Lower leg skin (tissue), 4 donors: ENCODE results near the gene JAKMIP2. TPM values are rescaled to one million over a fixed set of nuclear protein-coding genes. Genes with fewer than 3 reads are reported as not detected.

Experiments
- DNase-seq, 2 donors: peaks; one replicate each; pipeline ENCODE4 v3.0.0-alpha.2; 2019; ENCODE audit warnings: low spot score in 2 of 2
- H3K4me3 ChIP-seq: fragments of 200-600 bp; sonication (generic); 2 replicates; pipeline ENCODE4 v1.5.1; 2017; ENCODE audit warnings: mild to moderate bottlenecking, low read depth; ENCODE audit not compliant: poor library complexity, severe bottlenecking
- POLR2A ChIP-seq, 2 donors: fragments of 450-650 bp; IDR thresholded peaks; one replicate each; pipeline ENCODE4 v1.6.1; 2016 to 2017; ENCODE audit warnings: antibody characterized with exemption in 2 of 2, mild to moderate bottlenecking in 1 of 2, moderate library complexity in 1 of 2
- WGBS, 2 donors: methylation state at CpG; one replicate each; pipeline ENCODE4 v1.1.5; 2018; 5-methylcytosine and 5-hydroxymethylcytosine counted together
- intact Hi-C: fragments of 100-400 bp; cut with DNase I; formaldehyde crosslinking; loops from one replicate; pipeline ENCODE4 v1.15.0; 2023; ENCODE audit warnings: low total_unique reads
- total RNA-seq, 4 donors: library from RNA; depleted of rRNA; stranded (reverse); fragments of >200 nt; gene quantifications; one replicate each; pipeline ENCODE4 v1.1.0, GENCODE V29; 2016
- TF ChIP-seq, protein P1 (sequence below), 3 donors: fragments of 450-650 bp; IDR thresholded peaks; one replicate each; pipeline ENCODE4 v1.5.1; 2016; ENCODE audit warnings: antibody characterized with exemption in 3 of 3, mild to moderate bottlenecking in 3 of 3, moderate library complexity in 2 of 3

JAKMIP2 gene
- total RNA-seq, 4 donors from 2014 or later: 0.23 to 0.34 (median 0.23) TPM; not detected in 1

DNA sequence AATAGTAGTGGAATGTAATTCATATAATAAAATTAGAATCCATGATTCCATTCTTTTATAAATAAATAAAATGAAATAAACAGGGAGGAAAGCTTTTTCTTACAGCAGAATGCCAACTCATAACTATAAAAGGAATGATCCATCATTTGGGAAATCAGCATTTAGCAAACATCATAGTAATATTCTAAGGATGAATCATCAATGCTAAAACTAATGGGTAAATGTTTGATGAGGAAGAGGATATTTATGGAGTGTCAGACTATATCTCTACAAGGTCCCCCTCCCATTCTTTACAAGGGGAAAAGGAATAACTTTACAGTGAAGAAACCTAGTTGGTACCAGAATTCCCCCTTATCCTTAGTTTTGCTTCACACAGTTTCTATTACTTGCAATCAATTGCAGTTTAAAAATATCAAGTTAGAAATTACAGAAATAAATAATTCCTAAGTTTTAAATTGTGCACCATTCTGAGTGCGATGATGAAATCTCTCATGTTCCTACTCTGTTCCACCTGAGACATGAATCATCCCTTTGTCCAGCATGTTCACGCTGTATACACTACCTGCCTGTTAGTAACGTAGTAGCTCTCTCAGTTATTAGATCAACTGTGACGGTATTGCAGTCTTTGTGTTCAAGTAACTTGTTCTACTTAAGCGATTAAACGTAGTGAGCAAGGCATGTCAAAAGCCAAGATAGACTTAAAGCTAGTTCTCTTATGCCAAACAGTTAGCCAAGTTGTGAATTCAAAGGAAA, 14.2 kb upstream of the JAKMIP2 start:
- no peak for DNase-seq
- TF ChIP-seq, protein P1, sequence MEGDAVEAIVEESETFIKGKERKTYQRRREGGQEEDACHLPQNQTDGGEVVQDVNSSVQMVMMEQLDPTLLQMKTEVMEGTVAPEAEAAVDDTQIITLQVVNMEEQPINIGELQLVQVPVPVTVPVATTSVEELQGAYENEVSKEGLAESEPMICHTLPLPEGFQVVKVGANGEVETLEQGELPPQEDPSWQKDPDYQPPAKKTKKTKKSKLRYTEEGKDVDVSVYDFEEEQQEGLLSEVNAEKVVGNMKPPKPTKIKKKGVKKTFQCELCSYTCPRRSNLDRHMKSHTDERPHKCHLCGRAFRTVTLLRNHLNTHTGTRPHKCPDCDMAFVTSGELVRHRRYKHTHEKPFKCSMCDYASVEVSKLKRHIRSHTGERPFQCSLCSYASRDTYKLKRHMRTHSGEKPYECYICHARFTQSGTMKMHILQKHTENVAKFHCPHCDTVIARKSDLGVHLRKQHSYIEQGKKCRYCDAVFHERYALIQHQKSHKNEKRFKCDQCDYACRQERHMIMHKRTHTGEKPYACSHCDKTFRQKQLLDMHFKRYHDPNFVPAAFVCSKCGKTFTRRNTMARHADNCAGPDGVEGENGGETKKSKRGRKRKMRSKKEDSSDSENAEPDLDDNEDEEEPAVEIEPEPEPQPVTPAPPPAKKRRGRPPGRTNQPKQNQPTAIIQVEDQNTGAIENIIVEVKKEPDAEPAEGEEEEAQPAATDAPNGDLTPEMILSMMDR (IDR thresholded peaks at IDR 0.05): no peak
- no peak for TF ChIP-seq POLR2A (IDR thresholded peaks at IDR 0.05)
- 83% methylated on average over 6 of the region's 6 CpGs for WGBS, 2 donors
- no peak overlapping the region for H3K4me3 ChIP-seq
- intact Hi-C loops: no loop called here

- 75% methylated on average over 6 of the region's 6 CpGs for WGBS, 2 donors
- TF ChIP-seq POLR2A (IDR thresholded peaks at IDR 0.05): no peak
- TF ChIP-seq, protein P1 (IDR thresholded peaks at IDR 0.05): no peak
These were observed 8.7 kb upstream of the JAKMIP2 start for GRCh38 chr5:147791181-147791580.

DNA sequence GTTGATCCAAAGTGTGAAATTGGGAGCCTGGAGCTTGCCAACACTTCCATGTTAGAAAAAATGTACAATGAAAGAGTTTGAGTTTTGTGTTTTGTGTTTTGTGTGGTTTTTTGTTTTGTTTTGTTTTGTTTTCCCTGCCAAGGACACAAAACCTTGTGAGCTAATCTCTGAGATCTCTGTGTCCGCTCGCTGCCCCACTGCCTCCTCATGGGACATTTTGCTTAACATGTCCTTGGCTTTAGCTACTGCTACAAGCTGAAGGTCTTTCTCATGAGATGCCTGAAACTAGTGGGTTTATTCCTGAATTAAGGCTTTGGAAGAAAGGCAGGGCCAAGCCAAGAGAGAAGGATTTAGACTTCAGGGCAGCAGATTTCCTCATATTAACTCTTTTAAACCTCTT, 7.3 kb upstream of the JAKMIP2 start:
- no peak for DNase-seq
- TF ChIP-seq, protein P1 (IDR thresholded peaks at IDR 0.05): no peak
- TF ChIP-seq POLR2A (IDR thresholded peaks at IDR 0.05): no peak
- no peak overlapping the region for H3K4me3 ChIP-seq
- intact Hi-C loops: no loop called here
- 82 to 90% methylated on average over 2 of the region's 2 CpGs for WGBS, 2 donors

More at GRCh38 chr5:147791181-147791580, 8.7 kb upstream of the JAKMIP2 start:
- no peak for DNase-seq
- H3K4me3 ChIP-seq: no peak overlapping the region
- intact Hi-C loops: no loop called here

GRCh38 chr5:147788023-147788422, 5.5 kb upstream of the JAKMIP2 start:
- no peak overlapping the region for H3K4me3 ChIP-seq
- intact Hi-C loops: no loop called here
- TF ChIP-seq POLR2A (IDR thresholded peaks at IDR 0.05): no peak
- TF ChIP-seq, protein P1 (IDR thresholded peaks at IDR 0.05): no peak
- DNase-seq: no peak

DNA sequence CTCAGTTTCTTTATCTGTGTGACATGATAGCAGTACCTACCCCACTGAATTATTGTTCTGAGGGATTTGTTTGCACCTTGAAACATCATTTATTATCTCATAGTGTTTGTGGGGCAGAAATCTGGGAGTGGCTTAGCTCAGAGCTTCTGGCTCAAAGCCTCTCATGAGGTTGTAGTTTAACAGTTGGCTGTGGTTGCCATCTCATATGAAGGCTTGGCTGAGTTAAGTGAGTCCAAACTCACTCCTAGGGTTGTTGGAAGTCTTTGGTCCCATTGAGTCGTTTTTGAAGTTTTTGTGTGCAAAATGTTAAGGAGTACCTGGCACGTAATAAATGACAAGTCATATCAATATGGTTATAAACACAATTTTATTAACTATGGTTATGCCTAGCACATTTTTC, 3.6 kb upstream of the JAKMIP2 start:
- WGBS, 2 donors: 71 to 79% methylated on average over 2 of the region's 2 CpGs
- TF ChIP-seq POLR2A (IDR thresholded peaks at IDR 0.05): no peak
- TF ChIP-seq, protein P1 (IDR thresholded peaks at IDR 0.05): no peak
- no peak for DNase-seq
- no peak overlapping the region for H3K4me3 ChIP-seq
- intact Hi-C loops: no loop called here
